Stimulated activated CD8-positive, alpha-beta memory T cell treated with anti-CD3 and anti-CD28 coated beads, Interleukin-12 subunit alpha, Interleukin-12 subunit beta, amount 100 ng/mL, for 24 hours (primary cell): Measurements from ENCODE around the gene ACVR2A.

ENCODE experiments used
- DNase-seq: peaks from one replicate; pipeline ENCODE4 v3.0.0-alpha.2; 2020; ENCODE audit errors: extremely low read depth

The ACVR2A gene

GRCh38 chr2:147924647-147925046 is 79.8 kb downstream of the ACVR2A start:
- DNase-seq = no peak

GRCh38 chr2:147925886-147926285 is 81.1 kb downstream of the ACVR2A start:
- DNase-seq = no peak

- no peak for DNase-seq
These were observed 82.3 kb downstream of the ACVR2A start for GRCh38 chr2:147927053-147927588.

GRCh38 chr2:147933931-147934330 is 89.1 kb downstream of the ACVR2A start:
- DNase-seq = no peak

- no peak for DNase-seq
These were observed 90.2 kb downstream of the ACVR2A start for GRCh38 chr2:147934881-147935620.

- no peak for DNase-seq
These were observed 93.0 kb downstream of the ACVR2A start for GRCh38 chr2:147937744-147938349.

- DNase-seq = no peak
These were observed 94.5 kb downstream of the ACVR2A start for GRCh38 chr2:147939313-147939712.

GRCh38 chr2:147945660-147946059 is 100.8 kb downstream of the ACVR2A start:
- DNase-seq = no peak

- no peak for DNase-seq
These were observed 107.3 kb downstream of the ACVR2A start for GRCh38 chr2:147952118-147952517.

GRCh38 chr2:147968571-147968970 is 123.7 kb downstream of the ACVR2A start:
- DNase-seq = no peak

GRCh38 chr2:147976102-147976501 is 131.3 kb downstream of the ACVR2A start:
- DNase-seq = no peak

- DNase-seq = no peak
These were observed 132.8 kb downstream of the ACVR2A start for GRCh38 chr2:147977679-147978078.
